ENCODE results near the gene NFAM1.

DNA sequence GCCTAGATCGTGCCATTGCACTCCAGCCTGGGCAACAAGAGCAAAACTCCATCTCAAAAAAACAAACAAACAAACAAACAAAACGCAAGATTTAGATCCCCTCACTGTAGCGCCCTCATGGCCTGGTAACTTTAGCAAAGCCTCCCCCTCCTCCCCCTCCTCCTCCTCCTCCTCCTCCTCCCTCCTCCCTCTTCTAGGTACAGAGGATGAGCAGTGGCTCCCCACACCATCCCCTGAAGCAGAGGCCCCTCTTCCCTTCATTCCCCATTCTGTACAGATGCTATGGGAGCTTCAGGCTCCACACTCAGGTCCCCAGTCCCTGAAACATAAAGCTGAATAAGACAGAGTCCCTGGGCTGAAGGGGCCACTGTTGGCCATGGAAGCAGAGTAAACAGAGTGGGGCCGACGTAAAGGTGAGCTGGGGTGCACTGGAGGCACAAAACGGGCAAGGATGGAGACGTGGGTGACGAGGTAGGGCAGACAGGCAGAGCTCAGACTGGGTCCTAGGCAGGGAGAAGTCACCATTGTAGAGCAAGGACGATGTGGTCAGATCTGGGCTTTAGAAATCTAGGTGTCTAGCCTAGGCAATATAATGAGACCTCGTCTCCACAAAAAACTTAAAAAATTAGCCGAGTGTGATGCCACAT, 19.4 kb upstream of the NFAM1 start:
- no peak for TF ChIP-seq POLR2A (IDR thresholded peaks at IDR 0.05)
- TF ChIP-seq, protein P1, sequence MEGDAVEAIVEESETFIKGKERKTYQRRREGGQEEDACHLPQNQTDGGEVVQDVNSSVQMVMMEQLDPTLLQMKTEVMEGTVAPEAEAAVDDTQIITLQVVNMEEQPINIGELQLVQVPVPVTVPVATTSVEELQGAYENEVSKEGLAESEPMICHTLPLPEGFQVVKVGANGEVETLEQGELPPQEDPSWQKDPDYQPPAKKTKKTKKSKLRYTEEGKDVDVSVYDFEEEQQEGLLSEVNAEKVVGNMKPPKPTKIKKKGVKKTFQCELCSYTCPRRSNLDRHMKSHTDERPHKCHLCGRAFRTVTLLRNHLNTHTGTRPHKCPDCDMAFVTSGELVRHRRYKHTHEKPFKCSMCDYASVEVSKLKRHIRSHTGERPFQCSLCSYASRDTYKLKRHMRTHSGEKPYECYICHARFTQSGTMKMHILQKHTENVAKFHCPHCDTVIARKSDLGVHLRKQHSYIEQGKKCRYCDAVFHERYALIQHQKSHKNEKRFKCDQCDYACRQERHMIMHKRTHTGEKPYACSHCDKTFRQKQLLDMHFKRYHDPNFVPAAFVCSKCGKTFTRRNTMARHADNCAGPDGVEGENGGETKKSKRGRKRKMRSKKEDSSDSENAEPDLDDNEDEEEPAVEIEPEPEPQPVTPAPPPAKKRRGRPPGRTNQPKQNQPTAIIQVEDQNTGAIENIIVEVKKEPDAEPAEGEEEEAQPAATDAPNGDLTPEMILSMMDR (IDR thresholded peaks at IDR 0.05) = no peak
